Spleen (tissue), 13 donors: ENCODE data around the gene ANKRD13B. TPM values are rescaled to one million over a fixed set of nuclear protein-coding genes. Genes with fewer than 3 reads are reported as not detected.
A peak's percentile ranks its signal among the peaks of the same experiment; 100 is the strongest.

ENCODE experiments used
- DNase-seq: peaks from one replicate; pipeline ENCODE4 v3.0.0-alpha.2; 2020
- H3K27ac ChIP-seq, 8 donors: fragments of 200-600 bp; sonication (generic) in 7 of 8; 1 replicate in 4 of 8; 2 replicates in 4 of 8; pipeline versions ENCODE4 v1.5.0 to v1.8.0; 2016 to 2021; ENCODE audit warnings: inconsistent platforms in 4 of 8, mild to moderate bottlenecking in 4 of 8, moderate library complexity in 1 of 8
- H3K27me3 ChIP-seq, 7 donors: fragments of 200-600 bp; sonication (generic) in 6 of 7; replicated peaks in 1 of 7; 1 replicate in 4 of 7; 2 replicates in 3 of 7; pipeline versions ENCODE4 v1.5.0 to v1.8.0; 2016 to 2021; ENCODE audit warnings: inconsistent platforms in 3 of 7, mild to moderate bottlenecking in 1 of 7
- H3K36me3 ChIP-seq, 6 donors: fragments of 200-600 bp; sonication (generic) in 5 of 6; 1 replicate in 4 of 6; 2 replicates in 2 of 6; pipeline versions ENCODE4 v1.5.0 to v1.8.0; 2016 to 2021; ENCODE audit warnings: inconsistent platforms in 2 of 6
- H3K4me1 ChIP-seq, 6 donors: fragments of 200-600 bp; sonication (generic) in 5 of 6; 1 replicate in 3 of 6; 2 replicates in 3 of 6; pipeline versions ENCODE4 v1.5.0 to v1.8.0; 2016 to 2021; ENCODE audit warnings: inconsistent platforms in 3 of 6
- H3K4me3 ChIP-seq, 8 donors: fragments of 200-600 bp; sonication (generic) in 7 of 8; 1 replicate in 4 of 8; 2 replicates in 4 of 8; pipeline versions ENCODE4 v1.5.0 to v1.8.0; 2016 to 2021; ENCODE audit warnings: inconsistent platforms in 4 of 8, mild to moderate bottlenecking in 4 of 8, moderate library complexity in 2 of 8
- H3K9me3 ChIP-seq, 8 donors: fragments of 200-600 bp; sonication (generic) in 7 of 8; 1 replicate in 4 of 8; 2 replicates in 4 of 8; pipeline versions ENCODE4 v1.5.0 to v1.8.0; 2016 to 2021; ENCODE audit warnings: inconsistent platforms in 4 of 8
- POLR2A ChIP-seq, 3 donors: fragments of 450-650 bp; IDR thresholded peaks; one replicate each; pipeline ENCODE4 v1.5.1; 2017; ENCODE audit warnings: antibody characterized with exemption in 3 of 3, mild to moderate bottlenecking in 1 of 3
- POLR2AphosphoS5 ChIP-seq, 3 donors: sonication (generic); formaldehyde crosslinking; IDR thresholded peaks; one replicate each; pipeline ENCODE4 v1.5.1; 2017; ENCODE audit warnings: antibody characterized with exemption in 3 of 3
- WGBS, 5 donors: extraction: QIAGEN DNeasy Blood & Tissue Kit in 3 of 5; methylation state at CpG; one replicate each; pipeline versions ENCODE4 v1.1.5 to v1.1.7; 2013 to 2018; 5-methylcytosine and 5-hydroxymethylcytosine counted together
- intact Hi-C: fragments of 100-400 bp; cut with DNase I; formaldehyde crosslinking; loops from one replicate; pipeline ENCODE4 v1.15.0; 2023; ENCODE audit warnings: low total_unique reads
- long read RNA-seq, 2 donors: transcript quantifications; one replicate each; lab custom pipeline, GENCODE V29; 2026
- polyA plus RNA-seq, 3 donors: library from polyadenylated mRNA; stranded (reverse); fragments of 200-250 nt; gene quantifications; one replicate each; pipeline ENCODE4 v1.2.1, GENCODE V29; 2013
- total RNA-seq, 7 donors: library from RNA; depleted of rRNA in 3 of 7; stranded (reverse); fragments of >200 nt in 3 of 7; fragmentation: NEBNext Ultra II Directional in 4 of 7; extraction: Animal tissue kit (Norgen Biotek cat#: 25700) in 4 of 7; gene quantifications; one replicate each; pipeline versions ENCODE4 v1.1.0 to v1.2.1, GENCODE V29; 2016 to 2021
- TF ChIP-seq, protein P1 (sequence below), 11 experiments: fragments of 200-600 bp in 7 of 11; fragments of 450-650 bp in 4 of 11; sonication (generic) in 4 of 11; IDR thresholded peaks in 8 of 11; conservative IDR thresholded peaks in 3 of 11; 1 replicate in 7 of 11; 2 replicates in 4 of 11; pipeline versions ENCODE4 v1.4.0 to v1.8.0; 2016 to 2021; ENCODE audit warnings: antibody characterized with exemption in 11 of 11, inconsistent platforms in 4 of 11, mild to moderate bottlenecking in 1 of 11
- donor health status: healthy with polysubstance abuse.
- donor health status: DM: no; HTN: no; CAD: no; lungs with moderate emphysema.
- donor health status: DM: no; HTN: no; CAD: no.
- donor health status: Bipolar disorder and iron deficiency.
- donor health status: healthy.
- donor health status: DM: no; HTN: no; CAD: no.
- donor health status: DM: yes; HTN: yes; CAD: no.

The ANKRD13B gene
- 1 to 10 TPM; 2.1 to 5.5 (median 2.7) TPM for total RNA-seq
- 1 to 10 TPM in 2 of 3 donors, under 1 TPM in 1; 0.85 to 2.5 (median 1.2) TPM for polyA plus RNA-seq
- long read RNA-seq, donor 1: 0 reads
- long read RNA-seq, donor 2, partial matches to known transcripts: 0 of 1 reads
- long read RNA-seq, donor 2, other reads (novel, unspliced or antisense): 0 of 1 reads

DNA sequence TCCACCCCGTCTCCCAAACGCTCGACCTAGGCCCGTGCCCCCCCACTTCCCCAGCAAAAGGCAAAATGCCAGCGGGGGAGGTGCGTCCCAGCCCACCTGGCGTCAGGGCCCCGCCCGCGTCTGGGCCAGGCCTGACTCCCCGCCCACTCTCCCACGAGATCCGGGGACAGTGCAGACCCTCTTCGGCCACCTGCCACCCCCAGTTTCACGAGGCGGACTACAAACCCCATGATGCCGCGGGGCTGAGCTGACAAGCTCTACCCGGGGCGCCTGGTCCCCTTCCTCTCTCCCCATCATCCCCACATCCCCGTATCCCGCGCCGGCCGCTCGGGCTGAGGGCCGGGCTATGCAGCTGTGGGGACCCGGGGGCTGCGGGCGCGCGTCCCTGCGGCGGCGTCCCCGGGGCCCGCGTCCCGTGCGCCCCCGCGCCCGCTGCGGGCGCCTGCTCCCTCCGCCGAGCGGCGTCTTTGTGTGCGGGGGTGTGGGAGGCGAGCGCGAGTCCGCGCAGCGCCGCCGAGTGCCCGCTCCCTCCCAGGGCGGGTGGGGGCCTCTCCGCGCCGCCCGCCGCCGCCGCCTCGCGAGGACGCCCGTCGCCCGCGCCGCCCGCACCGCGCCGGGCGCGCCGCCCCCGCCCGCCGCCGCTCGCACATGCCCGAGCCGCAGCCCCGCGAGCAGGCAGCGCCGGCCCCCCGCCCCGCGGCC lies at the start of gene ANKRD13B:
ANKRD13B (plus strand) TSS at position 283 of the 702 bp plus-strand sequence. CDS start 490 bp downstream, outside the sequence.
- peak within 1 kb of the TSS in 4 of 8 donors; percentile 15 to 88 (median 55) for H3K27ac ChIP-seq
- intact Hi-C loops: no loop called here
- WGBS, 5 donors: 0 to 3% (median 1%) methylated on average over 18 to 96 of the region's 96 CpGs
- H3K27me3 ChIP-seq: peaks cover 0 to 36% (median 5%) of the 10 kb centered on the region in 7 donors
- peak within 1 kb of the TSS; percentile 45 to 95 (median 64) for H3K4me3 ChIP-seq
- DNase-seq: peak; percentile 90
- H3K4me1 ChIP-seq: peaks cover 41 to 60% (median 54%) of the 10 kb centered on the region in 6 donors
- no peak for TF ChIP-seq POLR2A (IDR thresholded peaks at IDR 0.05)
- TF ChIP-seq POLR2AphosphoS5 (IDR thresholded peaks at IDR 0.05): peak in 1 of 3 donors; percentile 38
- no peaks in the 10 kb centered on the region for H3K36me3 ChIP-seq
- no peaks in the 10 kb centered on the region for H3K9me3 ChIP-seq

DNA sequence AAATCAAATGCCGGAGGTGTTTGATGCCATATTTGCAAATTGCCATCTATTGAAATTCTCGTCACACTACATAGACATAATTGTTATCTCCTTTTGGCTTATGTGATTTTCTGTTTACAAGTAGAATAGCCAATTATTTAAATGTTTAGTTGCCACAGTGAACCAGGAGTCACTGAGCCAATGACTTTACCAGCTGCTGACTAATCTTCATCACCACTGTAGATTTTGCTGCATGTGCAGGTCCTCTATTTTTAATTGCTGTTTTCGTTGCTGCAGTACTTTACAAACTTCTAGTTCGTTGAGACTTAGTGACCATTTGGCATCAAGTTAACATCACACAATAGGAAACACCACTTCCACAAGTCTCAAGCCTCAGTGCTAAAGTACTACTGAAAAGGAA lies 48.9 kb upstream of the ANKRD13B start:
- Histone ChIP-seq H3K4me1 (peaks cover 0 to 4% (median 2%) of the 10 kb centered on the region in 6 donors), H3K36me3 (peaks cover 0 to 63% (median 34%) of the 10 kb centered on the region in 6 donors), H3K27me3 (no peaks in the 10 kb centered on the region), H3K9me3 (no peaks in the 10 kb centered on the region), H3K27ac (no peak overlapping the region), H3K4me3 (no peak overlapping the region)
- TF ChIP-seq, protein P1, sequence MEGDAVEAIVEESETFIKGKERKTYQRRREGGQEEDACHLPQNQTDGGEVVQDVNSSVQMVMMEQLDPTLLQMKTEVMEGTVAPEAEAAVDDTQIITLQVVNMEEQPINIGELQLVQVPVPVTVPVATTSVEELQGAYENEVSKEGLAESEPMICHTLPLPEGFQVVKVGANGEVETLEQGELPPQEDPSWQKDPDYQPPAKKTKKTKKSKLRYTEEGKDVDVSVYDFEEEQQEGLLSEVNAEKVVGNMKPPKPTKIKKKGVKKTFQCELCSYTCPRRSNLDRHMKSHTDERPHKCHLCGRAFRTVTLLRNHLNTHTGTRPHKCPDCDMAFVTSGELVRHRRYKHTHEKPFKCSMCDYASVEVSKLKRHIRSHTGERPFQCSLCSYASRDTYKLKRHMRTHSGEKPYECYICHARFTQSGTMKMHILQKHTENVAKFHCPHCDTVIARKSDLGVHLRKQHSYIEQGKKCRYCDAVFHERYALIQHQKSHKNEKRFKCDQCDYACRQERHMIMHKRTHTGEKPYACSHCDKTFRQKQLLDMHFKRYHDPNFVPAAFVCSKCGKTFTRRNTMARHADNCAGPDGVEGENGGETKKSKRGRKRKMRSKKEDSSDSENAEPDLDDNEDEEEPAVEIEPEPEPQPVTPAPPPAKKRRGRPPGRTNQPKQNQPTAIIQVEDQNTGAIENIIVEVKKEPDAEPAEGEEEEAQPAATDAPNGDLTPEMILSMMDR (IDR thresholded peaks at IDR 0.05 in 8 of 11, conservative IDR thresholded peaks at IDR 0.05 in 3 of 11): no peak
- no peak for TF ChIP-seq POLR2A (IDR thresholded peaks at IDR 0.05)
- no peak for TF ChIP-seq POLR2AphosphoS5 (IDR thresholded peaks at IDR 0.05)
- DNase-seq: no peak
- 83 to 92% (median 87%) methylated on average over 4 of the region's 4 CpGs for WGBS, 5 donors
- intact Hi-C loops: no loop called here

DNA sequence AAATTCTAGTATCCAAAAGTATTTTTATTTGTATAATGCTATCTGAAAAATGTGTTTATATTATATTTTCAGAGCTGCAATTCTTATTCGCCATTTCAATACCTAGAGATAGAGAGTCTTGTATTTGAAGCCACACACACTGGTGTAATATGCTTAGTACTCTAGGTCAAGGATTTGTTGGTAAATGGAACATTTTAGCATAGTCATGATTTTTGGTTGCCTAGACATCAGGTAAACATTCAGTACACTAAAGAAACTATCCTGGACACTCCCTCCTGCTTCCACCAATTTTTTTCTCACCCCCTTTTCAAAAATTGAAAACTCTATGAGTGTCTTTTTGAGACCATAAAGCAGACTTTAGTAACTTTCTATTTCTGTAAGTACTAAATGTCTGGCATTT lies 46.8 kb upstream of the ANKRD13B start:
- TF ChIP-seq, protein P1 (IDR thresholded peaks at IDR 0.05 in 8 of 11, conservative IDR thresholded peaks at IDR 0.05 in 3 of 11): no peak
- TF ChIP-seq POLR2A (IDR thresholded peaks at IDR 0.05): no peak
- no peak for DNase-seq

DNA sequence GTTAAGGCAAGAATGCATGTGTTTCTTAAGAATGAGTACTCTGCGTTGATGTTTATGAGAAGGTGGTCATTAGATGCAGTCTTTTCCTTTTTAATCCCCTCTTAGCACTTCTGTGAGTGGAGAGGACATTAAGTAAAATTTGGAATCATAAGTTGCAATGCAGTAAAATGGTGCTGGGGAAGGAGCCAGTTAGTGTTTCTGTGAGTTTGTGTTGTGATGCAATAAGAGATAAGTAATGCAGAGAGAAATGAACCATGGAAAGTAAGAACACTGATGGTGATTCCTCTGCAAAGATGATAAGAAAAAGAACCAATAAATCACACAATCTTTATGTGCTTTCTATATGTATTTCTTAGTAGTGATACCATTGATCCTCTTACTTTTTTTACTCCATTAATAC lies 46.1 kb upstream of the ANKRD13B start:
- peaks cover 0 to 13% (median 2%) of the 10 kb centered on the region in 6 donors for H3K4me1 ChIP-seq
- no peak overlapping the region for H3K27ac ChIP-seq

More for the DNA sequence above, 46.8 kb upstream of the ANKRD13B start:
- Histone ChIP-seq H3K4me3 (no peak overlapping the region), H3K9me3 (no peaks in the 10 kb centered on the region), H3K4me1 (peaks cover 0 to 13% (median 2%) of the 10 kb centered on the region in 6 donors), H3K27me3 (no peaks in the 10 kb centered on the region), H3K36me3 (peaks cover 0 to 43% (median 23%) of the 10 kb centered on the region in 6 donors), H3K27ac (no peak overlapping the region)
- intact Hi-C loops: no loop called here
- 94 to 100% (median 96%) methylated on average over 1 of the region's 1 CpG for WGBS, 5 donors

More for the DNA sequence above, 46.1 kb upstream of the ANKRD13B start:
- 88 to 100% (median 97%) methylated on average over 1 of the region's 1 CpG for WGBS, 5 donors
- no peaks in the 10 kb centered on the region for H3K27me3 ChIP-seq
- H3K36me3 ChIP-seq: peaks cover 0 to 35% (median 19%) of the 10 kb centered on the region in 6 donors
- H3K9me3 ChIP-seq: no peaks in the 10 kb centered on the region
- H3K4me3 ChIP-seq: no peak overlapping the region
- no peak for DNase-seq
- intact Hi-C loops: no loop called here
- TF ChIP-seq POLR2A (IDR thresholded peaks at IDR 0.05): no peak
